ENCODE results near the gene FCSK.

- no peak for TF ChIP-seq EZH2 (IDR thresholded peaks at IDR 0.05; ENCODE audit: insufficient read depth, poor library complexity, severe bottlenecking)
- TF ChIP-seq EZH2phosphoT487 (IDR thresholded peaks at IDR 0.05; ENCODE audit: insufficient read depth, low read depth) = no peak
Observed at GRCh38 chr16:70448075-70448474, 6.3 kb upstream of the FCSK start.
